ENCODE results near the gene TBL1XR1.

Gene TBL1XR1

GRCh38 chr3:176974279-176974678 is 223.0 kb downstream of the TBL1XR1 start:
- Histone ChIP-seq H2BK5ac (ENCODE audit: low read length) (no peak overlapping the region), H3K4me2 (ENCODE audit: insufficient read depth, low read length, poor library complexity, severe bottlenecking) (no peak overlapping the region), H2AFZ (ENCODE audit: low read length) (no peak overlapping the region), H3K9ac (ENCODE audit: low read depth, low read length, poor library complexity) (no peak overlapping the region), H3K4me3 (ENCODE audit: low read length in 2 of 2) (no peak overlapping the region), H3K79me1 (ENCODE audit: low read depth, low read length) (no peaks in the 10 kb centered on the region), H3K23ac (ENCODE audit: low read depth, low read length, poor library complexity) (no peak overlapping the region), H3K27me3 (ENCODE audit: control insufficient read depth in 3 of 3, insufficient read depth in 3 of 3, low read depth in 1 of 3, low read length in 3 of 3) (no peaks in the 10 kb centered on the region), H3K9me3 (replicated peaks in 1 of 2; ENCODE audit: control insufficient read depth in 2 of 2, insufficient read depth in 1 of 2, low read depth in 1 of 2, low read length in 2 of 2) (no peaks in the 10 kb centered on the region), H4K8ac (ENCODE audit: low read depth, low read length) (no peak overlapping the region), H3K4me1 (ENCODE audit: control insufficient read depth in 2 of 2, insufficient read depth in 1 of 2, low read depth in 1 of 2, low read length in 2 of 2) (no peaks in the 10 kb centered on the region), H3K14ac (ENCODE audit: low read length) (no peak overlapping the region), H4K91ac (ENCODE audit: low read depth, low read length, poor library complexity) (no peak overlapping the region), H3K4ac (ENCODE audit: low read length) (no peak overlapping the region), H2AK5ac (ENCODE audit: low read depth, low read length) (no peak overlapping the region), H3K27ac (replicated peaks; ENCODE audit: low read length) (no peak overlapping the region), H2BK120ac (ENCODE audit: low read depth, low read length) (no peak overlapping the region), H2BK15ac (ENCODE audit: low read length) (no peak overlapping the region), H3K36me3 (replicated peaks in 1 of 2; ENCODE audit: control insufficient read depth in 2 of 2, insufficient read depth in 2 of 2, low read length in 2 of 2) (no peaks in the 10 kb centered on the region), H3K18ac (ENCODE audit: low read length) (no peak overlapping the region), H2BK12ac (ENCODE audit: low read length) (no peak overlapping the region)
- no peak for DNase-seq (ENCODE audit: low spot score)
- no CpG with 5 or more reads among the region's 4 CpGs for WGBS, 2 donors (ENCODE audit: extremely low coverage in 2 of 2, insufficient read length in 2 of 2, insufficient replicate concordance in 1 of 2)

DNA sequence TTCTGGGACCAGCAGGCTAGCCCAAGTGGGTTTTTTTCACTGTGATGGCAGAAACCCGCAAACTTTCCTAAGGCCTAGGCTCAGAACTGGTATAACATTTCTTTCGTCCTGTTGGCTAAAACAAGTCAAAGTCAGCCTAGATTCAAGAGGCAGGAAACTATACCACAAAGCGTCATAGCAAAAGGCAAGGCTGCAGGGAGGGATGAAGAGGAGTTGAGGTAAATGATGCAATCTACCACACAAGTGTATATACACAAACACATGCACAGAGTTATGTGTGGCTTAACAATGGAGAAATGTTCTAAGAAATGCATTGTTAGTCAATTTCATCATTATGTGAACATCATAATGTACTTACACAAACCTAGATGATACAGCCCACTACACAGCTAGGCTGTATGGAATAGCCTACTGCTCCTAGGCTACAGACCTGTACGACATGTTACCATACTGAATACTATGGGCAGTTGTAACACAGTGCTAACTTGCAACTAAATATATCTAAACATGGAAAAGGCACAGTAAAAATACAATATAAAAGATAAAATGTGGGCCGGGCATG is 225.6 kb downstream of the TBL1XR1 start:
- Histone ChIP-seq H3K9me3 (replicated peaks in 1 of 2; ENCODE audit: control insufficient read depth in 2 of 2, insufficient read depth in 1 of 2, low read depth in 1 of 2, low read length in 2 of 2) (no peaks in the 10 kb centered on the region), H2BK120ac (ENCODE audit: low read depth, low read length) (no peak overlapping the region), H3K4ac (ENCODE audit: low read length) (no peak overlapping the region), H2BK12ac (ENCODE audit: low read length) (no peak overlapping the region), H2BK15ac (ENCODE audit: low read length) (no peak overlapping the region), H3K79me1 (ENCODE audit: low read depth, low read length) (no peaks in the 10 kb centered on the region), H4K8ac (ENCODE audit: low read depth, low read length) (no peak overlapping the region), H3K36me3 (replicated peaks in 1 of 2; ENCODE audit: control insufficient read depth in 2 of 2, insufficient read depth in 2 of 2, low read length in 2 of 2) (no peaks in the 10 kb centered on the region), H3K23ac (ENCODE audit: low read depth, low read length, poor library complexity) (no peak overlapping the region), H2BK5ac (ENCODE audit: low read length) (no peak overlapping the region), H2AK5ac (ENCODE audit: low read depth, low read length) (no peak overlapping the region), H3K18ac (ENCODE audit: low read length) (no peak overlapping the region), H3K27ac (replicated peaks; ENCODE audit: low read length) (no peak overlapping the region), H3K4me1 (ENCODE audit: control insufficient read depth in 2 of 2, insufficient read depth in 1 of 2, low read depth in 1 of 2, low read length in 2 of 2) (no peaks in the 10 kb centered on the region), H3K9ac (ENCODE audit: low read depth, low read length, poor library complexity) (no peak overlapping the region), H3K27me3 (ENCODE audit: control insufficient read depth in 3 of 3, insufficient read depth in 3 of 3, low read depth in 1 of 3, low read length in 3 of 3) (no peaks in the 10 kb centered on the region), H3K14ac (ENCODE audit: low read length) (no peak overlapping the region), H2AFZ (ENCODE audit: low read length) (no peak overlapping the region), H4K91ac (ENCODE audit: low read depth, low read length, poor library complexity) (no peak overlapping the region), H3K4me3 (ENCODE audit: low read length in 2 of 2) (no peak overlapping the region), H3K4me2 (ENCODE audit: insufficient read depth, low read length, poor library complexity, severe bottlenecking) (no peak overlapping the region)
- no peak for DNase-seq (ENCODE audit: low spot score)
- WGBS, 2 donors (ENCODE audit: extremely low coverage in 2 of 2, insufficient read length in 2 of 2, insufficient replicate concordance in 1 of 2): no CpG with 5 or more reads among the region's 5 CpGs

GRCh38 chr3:176970770-176971169 is 226.5 kb downstream of the TBL1XR1 start:
- H3K27me3 ChIP-seq (ENCODE audit: control insufficient read depth in 3 of 3, insufficient read depth in 3 of 3, low read depth in 1 of 3, low read length in 3 of 3): no peaks in the 10 kb centered on the region
- H2AK5ac ChIP-seq (ENCODE audit: low read depth, low read length): no peak overlapping the region
- no peaks in the 10 kb centered on the region for H3K4me1 ChIP-seq (ENCODE audit: control insufficient read depth in 2 of 2, insufficient read depth in 1 of 2, low read depth in 1 of 2, low read length in 2 of 2)
- H3K4ac ChIP-seq (ENCODE audit: low read length): no peak overlapping the region
- no peak overlapping the region for H2BK5ac ChIP-seq (ENCODE audit: low read length)
- no peak overlapping the region for H2BK120ac ChIP-seq (ENCODE audit: low read depth, low read length)
- no peak overlapping the region for H3K9ac ChIP-seq (ENCODE audit: low read depth, low read length, poor library complexity)
- no peak overlapping the region for H2BK15ac ChIP-seq (ENCODE audit: low read length)
- H4K8ac ChIP-seq (ENCODE audit: low read depth, low read length): no peak overlapping the region
- H3K9me3 ChIP-seq (replicated peaks in 1 of 2; ENCODE audit: control insufficient read depth in 2 of 2, insufficient read depth in 1 of 2, low read depth in 1 of 2, low read length in 2 of 2): no peaks in the 10 kb centered on the region
- no peak for DNase-seq (ENCODE audit: low spot score)
- no peak overlapping the region for H3K23ac ChIP-seq (ENCODE audit: low read depth, low read length, poor library complexity)
- H2AFZ ChIP-seq (ENCODE audit: low read length): no peak overlapping the region
- H3K4me3 ChIP-seq (ENCODE audit: low read length in 2 of 2): no peak overlapping the region
- no peak overlapping the region for H3K14ac ChIP-seq (ENCODE audit: low read length)
- no peaks in the 10 kb centered on the region for H3K79me1 ChIP-seq (ENCODE audit: low read depth, low read length)
- no peak overlapping the region for H3K18ac ChIP-seq (ENCODE audit: low read length)
- H4K91ac ChIP-seq (ENCODE audit: low read depth, low read length, poor library complexity): no peak overlapping the region
- no peak overlapping the region for H3K4me2 ChIP-seq (ENCODE audit: insufficient read depth, low read length, poor library complexity, severe bottlenecking)
- H2BK12ac ChIP-seq (ENCODE audit: low read length): no peak overlapping the region
- no CpG with 5 or more reads among the region's 3 CpGs for WGBS, 2 donors (ENCODE audit: extremely low coverage in 2 of 2, insufficient read length in 2 of 2, insufficient replicate concordance in 1 of 2)
- no peaks in the 10 kb centered on the region for H3K36me3 ChIP-seq (replicated peaks in 1 of 2; ENCODE audit: control insufficient read depth in 2 of 2, insufficient read depth in 2 of 2, low read length in 2 of 2)
- no peak overlapping the region for H3K27ac ChIP-seq (replicated peaks; ENCODE audit: low read length)

- Histone ChIP-seq H3K4me3 (ENCODE audit: low read length in 2 of 2) (no peak overlapping the region), H2BK12ac (ENCODE audit: low read length) (no peak overlapping the region), H3K79me1 (ENCODE audit: low read depth, low read length) (no peaks in the 10 kb centered on the region), H4K8ac (ENCODE audit: low read depth, low read length) (no peak overlapping the region), H3K27ac (replicated peaks; ENCODE audit: low read length) (no peak overlapping the region), H2BK5ac (ENCODE audit: low read length) (no peak overlapping the region), H3K23ac (ENCODE audit: low read depth, low read length, poor library complexity) (no peak overlapping the region), H3K4me1 (ENCODE audit: control insufficient read depth in 2 of 2, insufficient read depth in 1 of 2, low read depth in 1 of 2, low read length in 2 of 2) (no peaks in the 10 kb centered on the region), H4K91ac (ENCODE audit: low read depth, low read length, poor library complexity) (no peak overlapping the region), H3K4ac (ENCODE audit: low read length) (no peak overlapping the region), H2BK15ac (ENCODE audit: low read length) (no peak overlapping the region), H3K27me3 (ENCODE audit: control insufficient read depth in 3 of 3, insufficient read depth in 3 of 3, low read depth in 1 of 3, low read length in 3 of 3) (no peaks in the 10 kb centered on the region), H3K36me3 (replicated peaks in 1 of 2; ENCODE audit: control insufficient read depth in 2 of 2, insufficient read depth in 2 of 2, low read length in 2 of 2) (no peaks in the 10 kb centered on the region), H2AK5ac (ENCODE audit: low read depth, low read length) (no peak overlapping the region), H2BK120ac (ENCODE audit: low read depth, low read length) (no peak overlapping the region), H3K9me3 (replicated peaks in 1 of 2; ENCODE audit: control insufficient read depth in 2 of 2, insufficient read depth in 1 of 2, low read depth in 1 of 2, low read length in 2 of 2) (no peaks in the 10 kb centered on the region), H2AFZ (ENCODE audit: low read length) (no peak overlapping the region), H3K9ac (ENCODE audit: low read depth, low read length, poor library complexity) (no peak overlapping the region), H3K18ac (ENCODE audit: low read length) (no peak overlapping the region), H3K14ac (ENCODE audit: low read length) (no peak overlapping the region), H3K4me2 (ENCODE audit: insufficient read depth, low read length, poor library complexity, severe bottlenecking) (no peak overlapping the region)
- DNase-seq (ENCODE audit: low spot score): no peak
- no CpG with 5 or more reads among the region's 1 CpG for WGBS, 2 donors (ENCODE audit: extremely low coverage in 2 of 2, insufficient read length in 2 of 2, insufficient replicate concordance in 1 of 2)
Observed at GRCh38 chr3:176969506-176969905, 227.8 kb downstream of the TBL1XR1 start.

All from neuronal stem cell (in vitro differentiated cells).